ENCODE data around the gene SPOP. TPM values are rescaled to one million over a fixed set of nuclear protein-coding genes. Genes with fewer than 3 reads are reported as not detected.

Gene SPOP
- total and polyA plus RNA-seq, 9 of the 15 experiments (the other 6 are each of a cell fraction or from before 2014, with no cell fraction given): 34.2 to 65.9 (median 39.7) TPM

DNA sequence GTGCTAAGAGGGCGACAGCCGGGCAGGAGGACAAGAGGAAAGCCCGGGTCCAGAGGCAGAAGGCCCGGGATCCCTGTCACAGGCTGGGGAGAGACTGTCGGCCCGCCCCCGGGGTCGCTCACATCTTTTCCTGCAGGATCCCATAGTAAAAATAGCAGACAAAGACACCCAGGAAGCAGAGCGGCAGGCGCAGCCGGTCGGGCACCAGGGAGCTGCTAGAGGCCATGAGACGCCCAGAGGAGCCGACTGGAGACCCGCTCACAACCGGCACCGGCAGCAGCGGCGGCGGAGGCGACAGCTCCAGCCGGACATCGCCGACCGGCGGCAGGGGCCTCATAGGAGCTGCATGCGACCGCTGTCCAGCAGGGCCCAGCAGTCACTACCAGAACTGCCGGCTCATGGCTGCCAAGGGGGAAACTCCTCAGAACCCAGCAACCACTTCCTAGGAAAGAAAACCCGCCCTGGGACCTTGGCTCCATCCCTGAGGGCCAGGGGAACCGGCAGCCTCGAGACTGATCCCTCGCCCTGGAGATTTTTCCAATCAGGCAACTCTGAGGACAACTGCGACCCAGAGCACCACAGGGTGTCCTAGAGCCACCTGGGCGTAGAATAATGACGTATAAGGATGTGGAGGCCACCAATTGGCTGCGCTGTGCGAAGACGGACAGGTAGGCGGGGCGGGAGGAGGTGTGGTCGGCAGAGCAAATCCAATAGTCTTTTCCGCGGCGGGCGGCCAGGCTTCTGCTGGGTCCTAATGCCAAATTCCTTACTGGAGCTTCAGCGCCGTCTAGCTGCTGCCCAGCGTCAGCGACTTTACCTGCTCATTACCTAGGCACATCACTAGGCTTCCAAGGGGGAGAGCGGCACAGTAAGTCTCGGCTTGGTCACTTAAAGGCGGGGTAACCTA, 30.0 kb upstream of the SPOP start, which contains the start of gene SLC35B1 (continued):
- TF ChIP-seq, protein P1, sequence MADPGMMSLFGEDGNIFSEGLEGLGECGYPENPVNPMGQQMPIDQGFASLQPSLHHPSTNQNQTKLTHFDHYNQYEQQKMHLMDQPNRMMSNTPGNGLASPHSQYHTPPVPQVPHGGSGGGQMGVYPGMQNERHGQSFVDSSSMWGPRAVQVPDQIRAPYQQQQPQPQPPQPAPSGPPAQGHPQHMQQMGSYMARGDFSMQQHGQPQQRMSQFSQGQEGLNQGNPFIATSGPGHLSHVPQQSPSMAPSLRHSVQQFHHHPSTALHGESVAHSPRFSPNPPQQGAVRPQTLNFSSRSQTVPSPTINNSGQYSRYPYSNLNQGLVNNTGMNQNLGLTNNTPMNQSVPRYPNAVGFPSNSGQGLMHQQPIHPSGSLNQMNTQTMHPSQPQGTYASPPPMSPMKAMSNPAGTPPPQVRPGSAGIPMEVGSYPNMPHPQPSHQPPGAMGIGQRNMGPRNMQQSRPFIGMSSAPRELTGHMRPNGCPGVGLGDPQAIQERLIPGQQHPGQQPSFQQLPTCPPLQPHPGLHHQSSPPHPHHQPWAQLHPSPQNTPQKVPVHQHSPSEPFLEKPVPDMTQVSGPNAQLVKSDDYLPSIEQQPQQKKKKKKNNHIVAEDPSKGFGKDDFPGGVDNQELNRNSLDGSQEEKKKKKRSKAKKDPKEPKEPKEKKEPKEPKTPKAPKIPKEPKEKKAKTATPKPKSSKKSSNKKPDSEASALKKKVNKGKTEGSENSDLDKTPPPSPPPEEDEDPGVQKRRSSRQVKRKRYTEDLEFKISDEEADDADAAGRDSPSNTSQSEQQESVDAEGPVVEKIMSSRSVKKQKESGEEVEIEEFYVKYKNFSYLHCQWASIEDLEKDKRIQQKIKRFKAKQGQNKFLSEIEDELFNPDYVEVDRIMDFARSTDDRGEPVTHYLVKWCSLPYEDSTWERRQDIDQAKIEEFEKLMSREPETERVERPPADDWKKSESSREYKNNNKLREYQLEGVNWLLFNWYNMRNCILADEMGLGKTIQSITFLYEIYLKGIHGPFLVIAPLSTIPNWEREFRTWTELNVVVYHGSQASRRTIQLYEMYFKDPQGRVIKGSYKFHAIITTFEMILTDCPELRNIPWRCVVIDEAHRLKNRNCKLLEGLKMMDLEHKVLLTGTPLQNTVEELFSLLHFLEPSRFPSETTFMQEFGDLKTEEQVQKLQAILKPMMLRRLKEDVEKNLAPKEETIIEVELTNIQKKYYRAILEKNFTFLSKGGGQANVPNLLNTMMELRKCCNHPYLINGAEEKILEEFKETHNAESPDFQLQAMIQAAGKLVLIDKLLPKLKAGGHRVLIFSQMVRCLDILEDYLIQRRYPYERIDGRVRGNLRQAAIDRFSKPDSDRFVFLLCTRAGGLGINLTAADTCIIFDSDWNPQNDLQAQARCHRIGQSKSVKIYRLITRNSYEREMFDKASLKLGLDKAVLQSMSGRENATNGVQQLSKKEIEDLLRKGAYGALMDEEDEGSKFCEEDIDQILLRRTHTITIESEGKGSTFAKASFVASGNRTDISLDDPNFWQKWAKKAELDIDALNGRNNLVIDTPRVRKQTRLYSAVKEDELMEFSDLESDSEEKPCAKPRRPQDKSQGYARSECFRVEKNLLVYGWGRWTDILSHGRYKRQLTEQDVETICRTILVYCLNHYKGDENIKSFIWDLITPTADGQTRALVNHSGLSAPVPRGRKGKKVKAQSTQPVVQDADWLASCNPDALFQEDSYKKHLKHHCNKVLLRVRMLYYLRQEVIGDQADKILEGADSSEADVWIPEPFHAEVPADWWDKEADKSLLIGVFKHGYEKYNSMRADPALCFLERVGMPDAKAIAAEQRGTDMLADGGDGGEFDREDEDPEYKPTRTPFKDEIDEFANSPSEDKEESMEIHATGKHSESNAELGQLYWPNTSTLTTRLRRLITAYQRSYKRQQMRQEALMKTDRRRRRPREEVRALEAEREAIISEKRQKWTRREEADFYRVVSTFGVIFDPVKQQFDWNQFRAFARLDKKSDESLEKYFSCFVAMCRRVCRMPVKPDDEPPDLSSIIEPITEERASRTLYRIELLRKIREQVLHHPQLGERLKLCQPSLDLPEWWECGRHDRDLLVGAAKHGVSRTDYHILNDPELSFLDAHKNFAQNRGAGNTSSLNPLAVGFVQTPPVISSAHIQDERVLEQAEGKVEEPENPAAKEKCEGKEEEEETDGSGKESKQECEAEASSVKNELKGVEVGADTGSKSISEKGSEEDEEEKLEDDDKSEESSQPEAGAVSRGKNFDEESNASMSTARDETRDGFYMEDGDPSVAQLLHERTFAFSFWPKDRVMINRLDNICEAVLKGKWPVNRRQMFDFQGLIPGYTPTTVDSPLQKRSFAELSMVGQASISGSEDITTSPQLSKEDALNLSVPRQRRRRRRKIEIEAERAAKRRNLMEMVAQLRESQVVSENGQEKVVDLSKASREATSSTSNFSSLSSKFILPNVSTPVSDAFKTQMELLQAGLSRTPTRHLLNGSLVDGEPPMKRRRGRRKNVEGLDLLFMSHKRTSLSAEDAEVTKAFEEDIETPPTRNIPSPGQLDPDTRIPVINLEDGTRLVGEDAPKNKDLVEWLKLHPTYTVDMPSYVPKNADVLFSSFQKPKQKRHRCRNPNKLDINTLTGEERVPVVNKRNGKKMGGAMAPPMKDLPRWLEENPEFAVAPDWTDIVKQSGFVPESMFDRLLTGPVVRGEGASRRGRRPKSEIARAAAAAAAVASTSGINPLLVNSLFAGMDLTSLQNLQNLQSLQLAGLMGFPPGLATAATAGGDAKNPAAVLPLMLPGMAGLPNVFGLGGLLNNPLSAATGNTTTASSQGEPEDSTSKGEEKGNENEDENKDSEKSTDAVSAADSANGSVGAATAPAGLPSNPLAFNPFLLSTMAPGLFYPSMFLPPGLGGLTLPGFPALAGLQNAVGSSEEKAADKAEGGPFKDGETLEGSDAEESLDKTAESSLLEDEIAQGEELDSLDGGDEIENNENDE (IDR thresholded peaks at IDR 0.05; ENCODE audit: low read depth, low read length): peak; percentile 53
- no peak for TF ChIP-seq STAT5A (IDR thresholded peaks at IDR 0.05; ENCODE audit: borderline replicate concordance, low read length)
- TF ChIP-seq SRSF7 (optimal IDR thresholded peaks at IDR 0.05; ENCODE audit: low read depth, low read length): no peak
- no peak for TF ChIP-seq EP300 (IDR thresholded peaks at IDR 0.05; ENCODE audit: low read length)
- TF ChIP-seq HNRNPUL1 (IDR thresholded peaks at IDR 0.05; ENCODE audit: low read length): no peak
- no peak for TF ChIP-seq TRIM25 (IDR thresholded peaks at IDR 0.05; ENCODE audit: borderline replicate concordance)
- TF ChIP-seq HDGF (IDR thresholded peaks at IDR 0.05): no peak
- TF ChIP-seq SMARCC2 (IDR thresholded peaks at IDR 0.05; ENCODE audit: low read depth): no peak
- TF ChIP-seq, protein P2, sequence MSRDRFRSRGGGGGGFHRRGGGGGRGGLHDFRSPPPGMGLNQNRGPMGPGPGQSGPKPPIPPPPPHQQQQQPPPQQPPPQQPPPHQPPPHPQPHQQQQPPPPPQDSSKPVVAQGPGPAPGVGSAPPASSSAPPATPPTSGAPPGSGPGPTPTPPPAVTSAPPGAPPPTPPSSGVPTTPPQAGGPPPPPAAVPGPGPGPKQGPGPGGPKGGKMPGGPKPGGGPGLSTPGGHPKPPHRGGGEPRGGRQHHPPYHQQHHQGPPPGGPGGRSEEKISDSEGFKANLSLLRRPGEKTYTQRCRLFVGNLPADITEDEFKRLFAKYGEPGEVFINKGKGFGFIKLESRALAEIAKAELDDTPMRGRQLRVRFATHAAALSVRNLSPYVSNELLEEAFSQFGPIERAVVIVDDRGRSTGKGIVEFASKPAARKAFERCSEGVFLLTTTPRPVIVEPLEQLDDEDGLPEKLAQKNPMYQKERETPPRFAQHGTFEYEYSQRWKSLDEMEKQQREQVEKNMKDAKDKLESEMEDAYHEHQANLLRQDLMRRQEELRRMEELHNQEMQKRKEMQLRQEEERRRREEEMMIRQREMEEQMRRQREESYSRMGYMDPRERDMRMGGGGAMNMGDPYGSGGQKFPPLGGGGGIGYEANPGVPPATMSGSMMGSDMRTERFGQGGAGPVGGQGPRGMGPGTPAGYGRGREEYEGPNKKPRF (IDR thresholded peaks at IDR 0.05; ENCODE audit: low read depth, low read length): no peak
